C4-2B (cell line): ENCODE data around the gene NAT10.

Experiments used
- ZFX ChIP-seq: fragments of 450-650 bp; IDR thresholded peaks from 2 replicates; pipeline ENCODE4 v1.6.1; 2017
- TF ChIP-seq, protein P1 (sequence below): fragments of 450-650 bp; conservative IDR thresholded peaks from 2 replicates; pipeline ENCODE4 v1.5.1; 2017; ENCODE audit warnings: mild to moderate bottlenecking

DNA sequence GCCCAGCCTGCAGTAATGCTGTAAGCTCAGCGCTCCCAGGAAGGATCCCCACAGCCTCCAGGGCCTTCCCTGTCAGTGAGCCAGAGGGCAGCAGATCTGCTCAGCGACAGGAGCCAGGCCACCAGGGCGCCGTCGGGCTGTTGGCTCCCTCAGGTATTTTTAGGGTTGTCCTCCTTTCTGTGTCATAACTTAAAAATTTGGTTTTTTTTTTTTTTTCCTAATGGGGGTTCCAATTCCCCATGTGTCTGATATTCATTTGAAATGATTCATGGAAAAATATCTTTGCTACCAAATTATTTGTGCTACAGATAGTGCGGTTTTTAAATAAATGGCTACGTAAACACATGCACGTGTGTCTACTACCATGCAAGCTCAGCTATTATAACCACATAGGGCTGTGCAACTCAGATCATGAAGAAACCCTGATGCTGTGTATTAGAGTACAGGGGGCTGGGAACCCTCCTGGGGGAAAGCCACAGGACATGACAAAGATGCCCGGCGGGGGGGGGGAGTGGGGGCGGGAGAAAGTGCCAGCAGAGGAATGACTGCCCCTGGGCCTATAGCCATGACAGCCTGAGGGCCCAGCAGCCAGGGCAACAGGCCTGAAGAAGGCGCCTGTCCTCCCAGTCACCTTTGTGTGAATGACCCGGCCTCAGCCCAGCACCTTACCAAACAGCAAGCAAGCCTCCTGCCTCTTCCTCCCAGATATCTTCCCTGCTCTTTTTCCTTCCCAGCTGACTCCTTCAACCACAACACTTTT is 89.3 kb downstream of the NAT10 start:
- TF ChIP-seq, protein P1, sequence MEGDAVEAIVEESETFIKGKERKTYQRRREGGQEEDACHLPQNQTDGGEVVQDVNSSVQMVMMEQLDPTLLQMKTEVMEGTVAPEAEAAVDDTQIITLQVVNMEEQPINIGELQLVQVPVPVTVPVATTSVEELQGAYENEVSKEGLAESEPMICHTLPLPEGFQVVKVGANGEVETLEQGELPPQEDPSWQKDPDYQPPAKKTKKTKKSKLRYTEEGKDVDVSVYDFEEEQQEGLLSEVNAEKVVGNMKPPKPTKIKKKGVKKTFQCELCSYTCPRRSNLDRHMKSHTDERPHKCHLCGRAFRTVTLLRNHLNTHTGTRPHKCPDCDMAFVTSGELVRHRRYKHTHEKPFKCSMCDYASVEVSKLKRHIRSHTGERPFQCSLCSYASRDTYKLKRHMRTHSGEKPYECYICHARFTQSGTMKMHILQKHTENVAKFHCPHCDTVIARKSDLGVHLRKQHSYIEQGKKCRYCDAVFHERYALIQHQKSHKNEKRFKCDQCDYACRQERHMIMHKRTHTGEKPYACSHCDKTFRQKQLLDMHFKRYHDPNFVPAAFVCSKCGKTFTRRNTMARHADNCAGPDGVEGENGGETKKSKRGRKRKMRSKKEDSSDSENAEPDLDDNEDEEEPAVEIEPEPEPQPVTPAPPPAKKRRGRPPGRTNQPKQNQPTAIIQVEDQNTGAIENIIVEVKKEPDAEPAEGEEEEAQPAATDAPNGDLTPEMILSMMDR, result no peak
- no peak for TF ChIP-seq ZFX
